Measurements from ENCODE around the gene OTUD5. TPM values are rescaled to one million over a fixed set of nuclear protein-coding genes. Genes with fewer than 3 reads are reported as not detected.

The OTUD5 gene
- total RNA-seq, 1 experiment from 2014 or later = 62.5 TPM

- TF ChIP-seq CTCF (conservative IDR thresholded peaks at IDR 0.05) = no peak
- no peak within 1 kb of the TSS for H3K23ac ChIP-seq (ENCODE audit: insufficient read length, low read depth, low read length)
- H3K27ac ChIP-seq (ENCODE audit: insufficient read length, low read depth, low read length) = peak within 1 kb of the TSS; percentile 47
- Mint-ChIP-seq H3K27ac (peak within 1 kb of the TSS; percentile 90 to 98 (median 95)), H3K4me1 (peaks cover 16 to 41% of the 10 kb centered on the region in 2 experiments), H3K4me3 (peak within 1 kb of the TSS; percentile 87 to 94), H3K9me3 (peaks cover 66 to 74% of the 10 kb centered on the region in 2 experiments), H3K27me3 (ENCODE audit: low read depth) (peaks cover 3% of the 10 kb centered on the region), H3K36me3 (ENCODE audit: insufficient read depth in 1 of 3, low read depth in 3 of 3) (peaks cover 35 to 49% (median 48%) of the 10 kb centered on the region in 3 experiments)
- DNase-seq = peak; percentile 86
- no peaks in the 10 kb centered on the region for H3K4me1 ChIP-seq (ENCODE audit: insufficient read depth, low read length)
- H2AFZ ChIP-seq (ENCODE audit: low read length) = no peak within 1 kb of the TSS
- peak within 1 kb of the TSS; percentile 9 for H2BK5ac ChIP-seq (ENCODE audit: insufficient read length, low read length)
- H3K56ac ChIP-seq (ENCODE audit: insufficient read length, low read depth, low read length) = no peak within 1 kb of the TSS
- H4K8ac ChIP-seq (replicated peaks; ENCODE audit: insufficient read length, low read depth, low read length) = no peak within 1 kb of the TSS
- H3K27me3 ChIP-seq (ENCODE audit: insufficient read depth, low read length) = no peaks in the 10 kb centered on the region
- no peak within 1 kb of the TSS for H4K5ac ChIP-seq (ENCODE audit: insufficient read length, low read depth, low read length)
- H4K20me1 ChIP-seq (ENCODE audit: control insufficient read depth, insufficient read depth, insufficient read length) = no peaks in the 10 kb centered on the region
- WGBS (ENCODE audit: extremely low coverage, insufficient read length, low lambda C conversion rate) = no CpG with 5 or more reads among the region's 60 CpGs
- no peak within 1 kb of the TSS for H4K91ac ChIP-seq (ENCODE audit: insufficient read length, low read depth, low read length)
- H2BK12ac ChIP-seq (ENCODE audit: insufficient read length, low read depth, low read length) = no peak within 1 kb of the TSS
- no peak within 1 kb of the TSS for H2BK15ac ChIP-seq (ENCODE audit: low read depth, low read length)
- H3K79me2 ChIP-seq (ENCODE audit: insufficient read depth, low read length) = peaks cover 10% of the 10 kb centered on the region; the same call in 1 of the 2 replicates
- peaks cover 4% of the 10 kb centered on the region for H3K79me1 ChIP-seq (ENCODE audit: insufficient read depth, low read depth, low read length, poor library complexity, severe bottlenecking)
- H3K4ac ChIP-seq (ENCODE audit: low read depth, low read length) = no peak within 1 kb of the TSS
- no peaks in the 10 kb centered on the region for H3K9me3 ChIP-seq (ENCODE audit: control insufficient read depth, low read depth, low read length)
- H2BK120ac ChIP-seq (ENCODE audit: low read depth, low read length, poor library complexity, severe bottlenecking) = no peak within 1 kb of the TSS
- no peak within 1 kb of the TSS for H3T11ph ChIP-seq (ENCODE audit: low read length)
- peak within 1 kb of the TSS; percentile 22 for H3K18ac ChIP-seq (ENCODE audit: insufficient read length, low read depth, low read length)
- peak within 1 kb of the TSS; percentile 48 for H3K4me2 ChIP-seq (ENCODE audit: insufficient read depth, insufficient read length, low read length)
- peak within 1 kb of the TSS; percentile 58 for H3K9ac ChIP-seq (ENCODE audit: extremely low read depth, insufficient read length, low read length)
- H2AK5ac ChIP-seq (ENCODE audit: insufficient read length, low read length) = no peak within 1 kb of the TSS
- H2BK20ac ChIP-seq (ENCODE audit: low read depth, low read length, poor library complexity, severe bottlenecking) = no peak within 1 kb of the TSS
- H3K23me2 ChIP-seq (ENCODE audit: insufficient read length, low read depth, low read length, poor library complexity, severe bottlenecking) = no peaks in the 10 kb centered on the region
- no peak within 1 kb of the TSS; the same call in 1 of the 2 replicates for H3K14ac ChIP-seq (ENCODE audit: insufficient read depth, low read length)
Measured at GRCh38 chrX:48911412-48912182, 45.8 kb downstream of the OTUD5 start, which contains the start of gene SLC35A2. Gene SLC35A2, minus strand, starts transcription at chrX:48911646. Its CDS starts 10 bp downstream, at chrX:48911636.
